BJ (cell line): ENCODE data around the gene SLCO3A1. TPM values are rescaled to one million over a fixed set of nuclear protein-coding genes. Genes with fewer than 3 reads are reported as not detected.
"Not testable (repeated sequence)": the region's sequence is repeated elsewhere in the genome, so short reads cannot be mapped to it uniquely, and the experiment has no call there.

Experiments
- CTCF ChIA-PET: fragments of 350-600 bp; formaldehyde crosslinking; extraction: SDS; loops from one replicate; lab custom pipeline; 2021; ENCODE audit warnings: antibody characterized with exemption, inconsistent platforms; lab: Yijun Ruan, JAX
- POLR2A ChIA-PET: fragments of 300-600 bp; sonication (Branson Sonifier 250); formaldehyde crosslinking; extraction: SDS; loops from one replicate; lab custom pipeline; 2021; ENCODE audit warnings: antibody characterized with exemption; lab: Charles Lee
- DNase-seq: peaks from one replicate; pipeline ENCODE4 v3.0.0-alpha.2; 2011; ENCODE audit warnings: low read depth
- H3K27me3 ChIP-seq: 2 replicates; pipeline ENCODE4 v1.6.0; 2011; ENCODE audit warnings: low read length; ENCODE audit not compliant: control insufficient read depth, insufficient read depth
- H3K36me3 ChIP-seq: 2 replicates; pipeline ENCODE4 v1.5.1; 2011; ENCODE audit warnings: low read length; ENCODE audit not compliant: control insufficient read depth, insufficient read depth
- H3K4me3 ChIP-seq: 2 replicates; pipeline ENCODE4 v1.5.1; 2011; ENCODE audit warnings: low read depth, mild to moderate bottlenecking, control low read depth, low read length
- CTCF ChIP-seq: IDR thresholded peaks from 2 replicates; pipeline ENCODE4 v1.5.1; 2011; ENCODE audit warnings: low read depth, mild to moderate bottlenecking, control low read depth, inconsistent platforms, low read length, moderate library complexity; ENCODE audit not compliant: insufficient read depth
- polyA plus RNA-seq: library from polyadenylated mRNA; depleted of rRNA; stranded (reverse); fragments of >200 nt; gene quantifications from 2 replicates; pipeline ENCODE4 v1.2.3, GENCODE V29; 2011

SLCO3A1 gene
- polyA plus RNA-seq, 1 experiment, result 7.8 TPM

- Histone ChIP-seq H3K27me3 (no peaks in the 10 kb centered on the region), H3K36me3 (no peaks in the 10 kb centered on the region), H3K4me3 (no peak overlapping the region)
- DNase-seq, result no peak
- no peak for TF ChIP-seq CTCF
- ChIA-PET CTCF (no interaction called here), POLR2A (no interaction called here)
These were observed 98.7 kb downstream of the SLCO3A1 start for GRCh38 chr15:91952216-91952615.

GRCh38 chr15:91953432-91953831 lies 99.9 kb downstream of the SLCO3A1 start:
- ChIA-PET POLR2A (no interaction called here), CTCF (no interaction called here)
- no peak for TF ChIP-seq CTCF
- no peaks in the 10 kb centered on the region for H3K36me3 ChIP-seq
- no peak for DNase-seq
- no peaks in the 10 kb centered on the region for H3K27me3 ChIP-seq
- no peak overlapping the region for H3K4me3 ChIP-seq

GRCh38 chr15:91954292-91954691 lies 100.8 kb downstream of the SLCO3A1 start:
- CTCF ChIA-PET, result no interaction called here
- DNase-seq, result no peak
- POLR2A ChIA-PET, result no interaction called here
- Histone ChIP-seq H3K36me3 (no peaks in the 10 kb centered on the region), H3K4me3 (no peak overlapping the region), H3K27me3 (no peaks in the 10 kb centered on the region)
- TF ChIP-seq CTCF, result no peak

GRCh38 chr15:91956026-91956723 lies 102.7 kb downstream of the SLCO3A1 start:
- Histone ChIP-seq H3K27me3 (no peaks in the 10 kb centered on the region), H3K36me3 (no peaks in the 10 kb centered on the region), H3K4me3 (no peak overlapping the region)
- ChIA-PET CTCF (interaction anchor here (1.3 kb wide), 2 partner anchors 103 to 121 kb away, joined by 3 to 4 read pairs; partner anchors contain the start of gene SLCO3A1), POLR2A (no interaction called here)
- no peak for TF ChIP-seq CTCF
- peak; percentile 62 for DNase-seq

GRCh38 chr15:91961357-91961756 lies 107.8 kb downstream of the SLCO3A1 start:
- Histone ChIP-seq H3K4me3 (no peak overlapping the region), H3K36me3 (no peaks in the 10 kb centered on the region), H3K27me3 (no peaks in the 10 kb centered on the region)
- CTCF ChIA-PET, result no interaction called here
- DNase-seq, result no peak
- POLR2A ChIA-PET, result no interaction called here
- TF ChIP-seq CTCF, result no peak

- DNase-seq, H3K27me3 ChIP-seq, H3K4me3 ChIP-seq, H3K36me3 ChIP-seq, POLR2A ChIA-PET, CTCF ChIA-PET: not testable (repeated sequence)
These were observed 110.2 kb downstream of the SLCO3A1 start for GRCh38 chr15:91963747-91964146.
